Stromal cell of bone marrow (primary cell): Measurements from ENCODE around the gene ATP6V1A.

Experiments
- DNase-seq: peaks from one replicate; pipeline ENCODE4 v3.0.0-alpha.2; 2012; ENCODE audit warnings: low read depth

Gene ATP6V1A

GRCh38 chr3:113747283-113748046, 630 bp downstream of the ATP6V1A start:
- no peak for DNase-seq

- DNase-seq: peak; percentile 55
Observed at GRCh38 chr3:113751141-113751540, 4.3 kb downstream of the ATP6V1A start.

- no peak for DNase-seq
Observed at GRCh38 chr3:113753376-113753985, 6.6 kb downstream of the ATP6V1A start.

GRCh38 chr3:113754494-113755159, 7.8 kb downstream of the ATP6V1A start:
- no peak for DNase-seq

GRCh38 chr3:113758389-113759024, 11.7 kb downstream of the ATP6V1A start:
- DNase-seq: no peak

- no peak for DNase-seq
Observed at GRCh38 chr3:113764698-113765097, 17.9 kb downstream of the ATP6V1A start.

GRCh38 chr3:113769551-113769950, 22.7 kb downstream of the ATP6V1A start:
- peak; percentile 54 for DNase-seq

GRCh38 chr3:113771993-113772392, 25.2 kb downstream of the ATP6V1A start:
- DNase-seq: no peak

- DNase-seq: peak; percentile 58
Observed at GRCh38 chr3:113773381-113773780, 26.5 kb downstream of the ATP6V1A start.

GRCh38 chr3:113775516-113775915, 28.7 kb downstream of the ATP6V1A start:
- no peak for DNase-seq

GRCh38 chr3:113776564-113776963, 29.7 kb downstream of the ATP6V1A start:
- DNase-seq: no peak

- peak; percentile 94 for DNase-seq
Observed at GRCh38 chr3:113783463-113783862, 36.6 kb downstream of the ATP6V1A start.

- DNase-seq: no peak
Observed at GRCh38 chr3:113783980-113784379, 37.1 kb downstream of the ATP6V1A start.

GRCh38 chr3:113791381-113791780, 44.5 kb downstream of the ATP6V1A start:
- no peak for DNase-seq

- no peak for DNase-seq
Observed at GRCh38 chr3:113794526-113794925, 47.7 kb downstream of the ATP6V1A start.

GRCh38 chr3:113795693-113796092, 48.9 kb downstream of the ATP6V1A start:
- DNase-seq: no peak

GRCh38 chr3:113802795-113803455, 56.1 kb downstream of the ATP6V1A start:
- DNase-seq: no peak

GRCh38 chr3:113804661-113805060, 57.8 kb downstream of the ATP6V1A start:
- no peak for DNase-seq

- DNase-seq: no peak
Observed at GRCh38 chr3:113805249-113805648, 58.4 kb downstream of the ATP6V1A start.

GRCh38 chr3:113812854-113813253, 66.0 kb downstream of the ATP6V1A start:
- DNase-seq: no peak

- no peak for DNase-seq
Observed at GRCh38 chr3:113819866-113820265, 73.0 kb downstream of the ATP6V1A start.

GRCh38 chr3:113825090-113825489, 78.3 kb downstream of the ATP6V1A start:
- DNase-seq: no peak
